ENCODE results near the gene KEL. TPM values are rescaled to one million over a fixed set of nuclear protein-coding genes. Genes with fewer than 3 reads are reported as not detected.

Gene KEL
- total RNA-seq, 2 experiments from 2014 or later = 0.19 TPM; not detected in 1

- ChIA-PET POLR2A (no interaction called here), CTCF (interaction anchor here (0.6 kb wide), 1 partner anchor 52 kb away, joined by 4 read pairs; no protein-coding TSS in a partner anchor)
- Mint-ChIP-seq H3K36me3 (ENCODE audit: low read depth) (no peaks in the 10 kb centered on the region), H3K9me3 (no peaks in the 10 kb centered on the region), H3K27me3 (peaks cover 54% of the 10 kb centered on the region), H3K27ac (no peak overlapping the region), H3K4me3 (no peak overlapping the region), H3K4me1 (ENCODE audit: low read depth) (no peaks in the 10 kb centered on the region)
- intact Hi-C loops (cut with DNase I, micrococcal nuclease) = no loop called here
- H3K4me3 ChIP-seq (ENCODE audit: low read length) = no peak overlapping the region
- no peaks in the 10 kb centered on the region for H3K36me3 ChIP-seq (ENCODE audit: insufficient read depth, low read length)
- H3K9me3 ChIP-seq (ENCODE audit: control insufficient read depth in 1 of 2, insufficient read depth in 1 of 2, low read length in 2 of 2) = no peaks in the 10 kb centered on the region
- H3K4me1 ChIP-seq (ENCODE audit: insufficient read depth, low read length) = peaks cover 2% of the 10 kb centered on the region
- no peak overlapping the region for H3K27ac ChIP-seq (ENCODE audit: low read depth in 1 of 2, low read length in 2 of 2)
- ATAC-seq (ENCODE audit: poor library complexity) (no peak), DNase-seq (no peak)
- peaks cover 5 to 13% of the 10 kb centered on the region in 2 experiments for H3K27me3 ChIP-seq (ENCODE audit: control insufficient read depth in 1 of 2, insufficient read depth in 2 of 2, low read length in 2 of 2)
- no peak for TF ChIP-seq CTCF (IDR thresholded peaks at IDR 0.05)
These were observed 52.1 kb downstream of the KEL start for GRCh38 chr7:142910031-142910433.

GRCh38 chr7:142908921-142909890 lies 53.0 kb downstream of the KEL start:
- POLR2A ChIA-PET = no interaction called here
- Mint-ChIP-seq H3K4me1 (ENCODE audit: low read depth) (no peaks in the 10 kb centered on the region), H3K4me3 (no peak overlapping the region), H3K9me3 (no peaks in the 10 kb centered on the region), H3K36me3 (ENCODE audit: low read depth) (no peaks in the 10 kb centered on the region), H3K27ac (no peak overlapping the region), H3K27me3 (peaks cover 54% of the 10 kb centered on the region)
- TF ChIP-seq CTCF (IDR thresholded peaks at IDR 0.05) = no peak
- H3K4me1 ChIP-seq (ENCODE audit: insufficient read depth, low read length) = peaks cover 2% of the 10 kb centered on the region
- no peaks in the 10 kb centered on the region for H3K9me3 ChIP-seq (ENCODE audit: control insufficient read depth in 1 of 2, insufficient read depth in 1 of 2, low read length in 2 of 2)
- DNase-seq = peak in 2 of 14 experiments; percentile 21 to 37
- CTCF ChIA-PET = no interaction called here
- peaks cover 5 to 13% of the 10 kb centered on the region in 2 experiments for H3K27me3 ChIP-seq (ENCODE audit: control insufficient read depth in 1 of 2, insufficient read depth in 2 of 2, low read length in 2 of 2)
- no peak overlapping the region for H3K27ac ChIP-seq (ENCODE audit: low read depth in 1 of 2, low read length in 2 of 2)
- no peak for ATAC-seq (ENCODE audit: poor library complexity)
- intact Hi-C loops (cut with DNase I, micrococcal nuclease) = no loop called here
- H3K36me3 ChIP-seq (ENCODE audit: insufficient read depth, low read length) = no peaks in the 10 kb centered on the region
- no peak overlapping the region for H3K4me3 ChIP-seq (ENCODE audit: low read length)

GRCh38 chr7:142908290-142908689 lies 53.9 kb downstream of the KEL start:
- no peak for TF ChIP-seq CTCF (IDR thresholded peaks at IDR 0.05)
- Mint-ChIP-seq H3K9me3 (no peaks in the 10 kb centered on the region), H3K4me1 (ENCODE audit: low read depth) (no peaks in the 10 kb centered on the region), H3K27ac (no peak overlapping the region), H3K27me3 (peaks cover 52% of the 10 kb centered on the region), H3K4me3 (no peak overlapping the region), H3K36me3 (ENCODE audit: low read depth) (no peaks in the 10 kb centered on the region)
- H3K9me3 ChIP-seq (ENCODE audit: control insufficient read depth in 1 of 2, insufficient read depth in 1 of 2, low read length in 2 of 2) = no peaks in the 10 kb centered on the region
- no peaks in the 10 kb centered on the region for H3K36me3 ChIP-seq (ENCODE audit: insufficient read depth, low read length)
- ChIA-PET CTCF (no interaction called here), POLR2A (no interaction called here)
- no peak for DNase-seq
- no peak overlapping the region for H3K4me3 ChIP-seq (ENCODE audit: low read length)
- ATAC-seq (ENCODE audit: poor library complexity) = no peak
- intact Hi-C loops (cut with DNase I, micrococcal nuclease) = no loop called here
- no peak overlapping the region for H3K27ac ChIP-seq (ENCODE audit: low read depth in 1 of 2, low read length in 2 of 2)
- peaks cover 5 to 13% of the 10 kb centered on the region in 2 experiments for H3K27me3 ChIP-seq (ENCODE audit: control insufficient read depth in 1 of 2, insufficient read depth in 2 of 2, low read length in 2 of 2)
- peaks cover 2% of the 10 kb centered on the region for H3K4me1 ChIP-seq (ENCODE audit: insufficient read depth, low read length)
